ENCODE results near the gene SLC22A3. TPM values are rescaled to one million over a fixed set of nuclear protein-coding genes. Genes with fewer than 3 reads are reported as not detected.

SLC22A3 gene
- total and polyA plus RNA-seq, 2 donors (not counting 1 experiment from before 2014, with no cell fraction given) = under 0.01 to 0.03 TPM

- Histone ChIP-seq H3K4me3 (replicated peaks in 1 of 4; ENCODE audit: control extremely low read depth in 1 of 4, insufficient read depth in 1 of 4, low read depth in 3 of 4, low read length in 4 of 4) (no peak overlapping the region), H2AFZ (ENCODE audit: low read length) (no peak overlapping the region), H3K9ac (ENCODE audit: insufficient read depth, low read length) (no peak overlapping the region), H3K27me3 (ENCODE audit: control insufficient read depth, insufficient read depth, low read length) (no peaks in the 10 kb centered on the region), H3K4me2 (ENCODE audit: extremely low read depth, insufficient read depth, low read length) (no peak overlapping the region), H4K20me1 (ENCODE audit: control insufficient read depth, extremely low read depth, insufficient read depth, low read length) (no peaks in the 10 kb centered on the region), H3K36me3 (ENCODE audit: control insufficient read depth, insufficient read depth, low read length) (no peaks in the 10 kb centered on the region), H3K4me1 (ENCODE audit: control insufficient read depth, extremely low read depth, insufficient read depth, low read length) (no peaks in the 10 kb centered on the region), H3K79me2 (ENCODE audit: control insufficient read depth, insufficient read depth, low read length) (no peaks in the 10 kb centered on the region), H3K27ac (ENCODE audit: insufficient read depth, low read length) (no peak overlapping the region), H3K9me3 (ENCODE audit: control insufficient read depth, insufficient read depth, low read depth, low read length) (no peaks in the 10 kb centered on the region)
- no peak for TF ChIP-seq EZH2 (IDR thresholded peaks at IDR 0.05; ENCODE audit: low read length, missing control alignments)
- DNase-seq (ENCODE audit: low read depth in 2 of 2) = no peak
These were observed 102.7 kb downstream of the SLC22A3 start for GRCh38 chr6:160450849-160451248.

DNA sequence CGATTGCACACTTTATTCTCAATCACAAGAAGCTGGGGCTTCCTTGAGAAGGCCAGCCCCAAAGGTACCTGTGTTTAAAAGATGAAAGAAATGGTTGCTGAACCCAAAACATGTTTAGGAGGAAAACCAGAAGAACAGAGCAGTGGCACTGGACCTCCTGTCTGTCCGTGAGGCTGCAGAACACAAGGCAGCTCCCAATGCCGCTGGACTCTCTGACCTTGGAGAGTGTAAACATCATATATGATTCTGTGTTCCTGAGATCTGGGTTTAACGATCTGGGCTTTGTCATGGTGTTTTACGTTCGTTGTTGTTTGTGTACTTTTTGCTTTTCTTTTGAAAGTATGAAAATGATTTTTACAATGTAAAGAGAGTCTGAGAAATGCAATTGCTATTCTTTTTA, 106.1 kb downstream of the SLC22A3 start:
- H3K9ac ChIP-seq (ENCODE audit: insufficient read depth, low read length) = no peak overlapping the region
- H3K4me3 ChIP-seq (replicated peaks in 1 of 4; ENCODE audit: control extremely low read depth in 1 of 4, insufficient read depth in 1 of 4, low read depth in 3 of 4, low read length in 4 of 4) = no peak overlapping the region
- no peak for TF ChIP-seq EZH2 (IDR thresholded peaks at IDR 0.05; ENCODE audit: low read length, missing control alignments)
- TF ChIP-seq, protein P1, sequence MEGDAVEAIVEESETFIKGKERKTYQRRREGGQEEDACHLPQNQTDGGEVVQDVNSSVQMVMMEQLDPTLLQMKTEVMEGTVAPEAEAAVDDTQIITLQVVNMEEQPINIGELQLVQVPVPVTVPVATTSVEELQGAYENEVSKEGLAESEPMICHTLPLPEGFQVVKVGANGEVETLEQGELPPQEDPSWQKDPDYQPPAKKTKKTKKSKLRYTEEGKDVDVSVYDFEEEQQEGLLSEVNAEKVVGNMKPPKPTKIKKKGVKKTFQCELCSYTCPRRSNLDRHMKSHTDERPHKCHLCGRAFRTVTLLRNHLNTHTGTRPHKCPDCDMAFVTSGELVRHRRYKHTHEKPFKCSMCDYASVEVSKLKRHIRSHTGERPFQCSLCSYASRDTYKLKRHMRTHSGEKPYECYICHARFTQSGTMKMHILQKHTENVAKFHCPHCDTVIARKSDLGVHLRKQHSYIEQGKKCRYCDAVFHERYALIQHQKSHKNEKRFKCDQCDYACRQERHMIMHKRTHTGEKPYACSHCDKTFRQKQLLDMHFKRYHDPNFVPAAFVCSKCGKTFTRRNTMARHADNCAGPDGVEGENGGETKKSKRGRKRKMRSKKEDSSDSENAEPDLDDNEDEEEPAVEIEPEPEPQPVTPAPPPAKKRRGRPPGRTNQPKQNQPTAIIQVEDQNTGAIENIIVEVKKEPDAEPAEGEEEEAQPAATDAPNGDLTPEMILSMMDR (conservative IDR thresholded peaks at IDR 0.05 in 1 of 2, IDR thresholded peaks at IDR 0.05 in 1 of 2; ENCODE audit: low read depth in 1 of 2, low read length in 2 of 2) = no peak
- H2AFZ ChIP-seq (ENCODE audit: low read length) = no peak overlapping the region
- H3K4me2 ChIP-seq (ENCODE audit: extremely low read depth, insufficient read depth, low read length) = no peak overlapping the region
- H3K79me2 ChIP-seq (ENCODE audit: control insufficient read depth, insufficient read depth, low read length) = no peaks in the 10 kb centered on the region
- H3K27me3 ChIP-seq (ENCODE audit: control insufficient read depth, insufficient read depth, low read length) = no peaks in the 10 kb centered on the region
- no peak for DNase-seq (ENCODE audit: low read depth in 2 of 2)
- H3K4me1 ChIP-seq (ENCODE audit: control insufficient read depth, extremely low read depth, insufficient read depth, low read length) = no peaks in the 10 kb centered on the region
- no peaks in the 10 kb centered on the region for H4K20me1 ChIP-seq (ENCODE audit: control insufficient read depth, extremely low read depth, insufficient read depth, low read length)
- H3K9me3 ChIP-seq (ENCODE audit: control insufficient read depth, insufficient read depth, low read depth, low read length) = no peaks in the 10 kb centered on the region
- H3K27ac ChIP-seq (ENCODE audit: insufficient read depth, low read length) = no peak overlapping the region
- H3K36me3 ChIP-seq (ENCODE audit: control insufficient read depth, insufficient read depth, low read length) = no peaks in the 10 kb centered on the region

- TF ChIP-seq EZH2 (IDR thresholded peaks at IDR 0.05; ENCODE audit: low read length, missing control alignments) = no peak
- TF ChIP-seq, protein P1 (conservative IDR thresholded peaks at IDR 0.05 in 1 of 2, IDR thresholded peaks at IDR 0.05 in 1 of 2; ENCODE audit: low read depth in 1 of 2, low read length in 2 of 2) = no peak
- DNase-seq (ENCODE audit: low read depth in 2 of 2) = peak in 1 of 2 donors; percentile 3
- no peaks in the 10 kb centered on the region for H4K20me1 ChIP-seq (ENCODE audit: control insufficient read depth, extremely low read depth, insufficient read depth, low read length)
- H3K4me3 ChIP-seq (replicated peaks in 1 of 4; ENCODE audit: control extremely low read depth in 1 of 4, insufficient read depth in 1 of 4, low read depth in 3 of 4, low read length in 4 of 4) = no peak overlapping the region
- H3K27ac ChIP-seq (ENCODE audit: insufficient read depth, low read length) = no peak overlapping the region
- no peak overlapping the region for H3K9ac ChIP-seq (ENCODE audit: insufficient read depth, low read length)
- H3K36me3 ChIP-seq (ENCODE audit: control insufficient read depth, insufficient read depth, low read length) = no peaks in the 10 kb centered on the region
- H3K9me3 ChIP-seq (ENCODE audit: control insufficient read depth, insufficient read depth, low read depth, low read length) = no peaks in the 10 kb centered on the region
- H3K4me1 ChIP-seq (ENCODE audit: control insufficient read depth, extremely low read depth, insufficient read depth, low read length) = no peaks in the 10 kb centered on the region
- no peaks in the 10 kb centered on the region for H3K79me2 ChIP-seq (ENCODE audit: control insufficient read depth, insufficient read depth, low read length)
- no peaks in the 10 kb centered on the region for H3K27me3 ChIP-seq (ENCODE audit: control insufficient read depth, insufficient read depth, low read length)
- H3K4me2 ChIP-seq (ENCODE audit: extremely low read depth, insufficient read depth, low read length) = peak overlapping the region; percentile 87
- H2AFZ ChIP-seq (ENCODE audit: low read length) = peak overlapping the region; percentile 4
These were observed 106.9 kb downstream of the SLC22A3 start for GRCh38 chr6:160455081-160455480.

All from fibroblast of lung (primary cell).